ENCODE data around the gene SLC26A1.

Gene SLC26A1

DNA sequence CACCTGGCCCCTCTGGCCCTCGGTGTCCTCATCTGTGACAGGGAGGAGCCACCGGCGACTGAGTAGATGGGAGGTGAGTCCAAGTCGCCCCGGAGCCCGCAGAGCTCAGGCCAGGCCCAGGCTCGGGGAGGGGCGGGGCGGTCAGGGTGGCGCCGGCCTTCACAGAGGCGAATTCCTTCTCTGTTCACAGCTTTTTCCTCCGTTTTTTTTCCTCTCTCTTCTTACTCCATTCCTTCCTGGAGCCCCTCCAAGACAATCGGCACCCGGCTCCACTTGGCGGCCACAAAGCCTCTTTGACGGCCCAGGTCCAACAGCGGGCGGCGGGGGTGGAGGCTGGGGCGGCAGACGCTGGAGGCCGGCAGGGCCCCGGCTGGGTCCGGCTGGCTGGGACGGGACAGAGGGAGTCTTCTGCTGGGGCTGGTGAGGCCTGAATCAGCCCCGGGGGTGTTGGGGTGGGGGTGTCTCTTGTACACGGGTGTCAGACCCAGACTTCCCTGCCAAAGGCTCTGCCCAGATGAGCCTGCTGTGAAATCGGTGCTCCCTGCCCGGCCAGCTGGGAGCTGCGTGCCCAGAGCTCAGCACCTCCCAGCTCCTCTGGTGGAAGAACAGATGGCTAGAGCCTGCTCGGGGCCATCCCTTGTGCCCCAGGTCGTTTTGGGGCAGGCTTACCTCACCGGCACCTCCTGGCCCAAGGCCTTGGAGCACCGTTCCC lies 40.8 kb upstream of the SLC26A1 start:
- no peak overlapping the region for H3K4me3 ChIP-seq (ENCODE audit: low read depth, low read length)
- TF ChIP-seq CTCF (IDR thresholded peaks at IDR 0.05; ENCODE audit: insufficient read depth, low read length, missing control alignments): no peak
- no peak for DNase-seq (ENCODE audit: low read depth, low spot score)
- ChIA-PET POLR2A (interaction anchor here (1.2 kb wide), 1 partner anchor 10 kb away, joined by 3 read pairs; no protein-coding TSS in a partner anchor), CTCF (no interaction called here)

DNA sequence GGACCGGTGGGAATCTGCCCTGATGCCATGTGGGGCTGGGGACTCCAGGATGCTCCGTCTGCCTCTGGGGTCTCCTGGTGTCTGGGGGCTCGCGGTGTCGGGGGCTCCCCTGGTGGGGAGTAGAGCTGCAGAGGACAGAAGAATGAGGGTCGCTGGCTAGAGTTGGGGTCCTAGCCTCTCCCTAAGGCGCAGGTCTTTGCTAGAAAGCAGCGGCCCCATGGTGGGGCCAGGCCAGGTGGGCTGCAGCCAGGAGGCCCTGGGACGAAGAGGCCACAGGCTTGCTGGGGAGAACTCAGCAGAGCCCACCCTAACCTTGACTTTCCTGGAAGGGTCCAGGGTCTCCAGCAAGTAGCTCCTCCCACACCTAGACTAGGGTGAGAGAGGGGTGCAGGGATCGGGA lies 39.7 kb upstream of the SLC26A1 start:
- ChIA-PET POLR2A (no interaction called here), CTCF (no interaction called here)
- DNase-seq (ENCODE audit: low read depth, low spot score): no peak
- TF ChIP-seq CTCF (IDR thresholded peaks at IDR 0.05; ENCODE audit: insufficient read depth, low read length, missing control alignments): no peak
- H3K4me3 ChIP-seq (ENCODE audit: low read depth, low read length): no peak overlapping the region

DNA sequence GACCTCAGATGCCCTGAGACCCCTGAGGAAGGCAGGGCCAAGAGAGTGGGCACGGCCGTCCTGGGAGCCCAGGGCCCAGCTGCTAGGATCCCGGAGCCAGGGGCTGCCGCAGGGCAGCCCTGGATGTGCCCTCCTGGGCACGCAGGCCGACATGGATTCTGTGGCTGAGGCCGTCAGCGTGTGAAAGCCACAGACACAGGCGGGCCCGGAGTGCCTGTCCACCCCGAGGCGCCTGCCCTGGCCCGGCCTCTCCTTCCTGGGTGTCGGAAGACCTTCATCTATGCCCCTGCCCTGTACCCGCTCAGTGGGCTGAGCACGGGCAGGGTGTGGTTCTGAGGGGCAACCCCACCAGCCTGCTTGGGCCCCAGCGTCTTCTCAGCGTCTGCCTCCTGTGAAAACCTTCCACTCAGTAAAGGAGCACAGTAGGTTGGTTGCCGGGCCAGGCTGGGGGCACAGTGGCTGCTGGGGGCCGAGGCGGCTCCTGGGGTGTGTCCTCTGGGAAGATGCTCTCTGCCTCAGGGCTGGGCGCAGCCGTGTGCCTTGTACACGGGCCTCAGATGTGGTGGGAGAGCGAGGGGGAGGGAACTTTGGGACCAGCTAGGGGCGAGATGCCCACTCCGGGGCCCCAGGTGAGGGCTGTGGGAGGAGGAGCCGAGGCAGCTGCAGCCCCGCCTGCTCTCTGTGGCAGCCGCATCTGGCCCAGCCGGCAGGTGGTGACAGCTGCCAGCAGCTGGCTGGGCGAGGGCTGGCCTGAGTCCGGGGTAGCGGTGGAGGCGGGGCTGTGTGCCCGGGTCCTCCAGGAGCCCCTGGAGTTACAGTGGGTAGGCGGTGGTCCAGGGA lies 39.0 kb upstream of the SLC26A1 start:
- CTCF ChIA-PET: no interaction called here
- peak; percentile 14 for TF ChIP-seq CTCF (IDR thresholded peaks at IDR 0.05; ENCODE audit: insufficient read depth, low read length, missing control alignments)
- H3K4me3 ChIP-seq (ENCODE audit: low read depth, low read length): no peak overlapping the region
- no peak for DNase-seq (ENCODE audit: low read depth, low spot score)
- POLR2A ChIA-PET: no interaction called here

DNA sequence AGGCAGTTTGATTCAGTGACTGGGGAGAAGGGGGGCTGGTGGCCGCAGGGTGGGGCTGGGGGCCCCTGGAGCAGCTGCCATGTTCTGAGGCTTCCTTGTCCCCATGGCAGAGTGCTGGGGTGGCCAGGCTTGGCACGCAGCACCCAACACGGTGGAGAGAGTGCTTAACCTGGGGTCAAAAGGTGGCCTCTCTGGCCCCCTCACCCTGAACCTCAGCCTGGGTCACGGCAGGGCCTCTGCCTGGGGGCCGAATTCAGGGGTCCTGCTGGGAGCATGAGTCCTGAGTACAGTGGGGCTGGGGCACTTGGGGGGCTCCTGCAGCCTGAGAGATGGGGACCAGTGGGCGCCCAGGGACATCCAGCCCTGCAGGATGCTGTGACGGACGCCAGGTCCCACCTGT lies 38.1 kb upstream of the SLC26A1 start:
- ChIA-PET CTCF (no interaction called here), POLR2A (no interaction called here)
- no peak overlapping the region for H3K4me3 ChIP-seq (ENCODE audit: low read depth, low read length)
- no peak for TF ChIP-seq CTCF (IDR thresholded peaks at IDR 0.05; ENCODE audit: insufficient read depth, low read length, missing control alignments)
- no peak for DNase-seq (ENCODE audit: low read depth, low spot score)

DNA sequence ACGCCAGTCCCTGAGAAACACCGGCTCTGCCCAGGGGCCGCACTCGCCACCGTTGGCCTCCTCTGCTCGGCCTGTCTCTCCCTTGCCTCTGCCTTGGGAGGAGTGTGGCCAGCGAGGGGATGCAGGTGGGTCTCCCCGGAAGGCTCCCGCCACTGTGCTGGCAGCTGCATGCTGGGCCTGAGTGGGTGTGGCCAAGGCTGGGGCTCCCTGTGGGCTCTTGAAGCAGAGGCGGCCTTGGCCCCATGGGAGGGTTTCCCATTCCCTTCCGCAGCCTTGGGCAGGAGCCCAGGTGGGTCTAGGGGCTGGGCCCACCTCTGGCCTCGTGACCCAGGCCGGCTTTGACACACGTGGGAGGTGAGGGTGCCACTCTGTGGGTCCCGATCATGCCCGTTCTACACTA lies 37.4 kb upstream of the SLC26A1 start:
- ChIA-PET POLR2A (no interaction called here), CTCF (no interaction called here)
- H3K4me3 ChIP-seq (ENCODE audit: low read depth, low read length): no peak overlapping the region
- TF ChIP-seq CTCF (IDR thresholded peaks at IDR 0.05; ENCODE audit: insufficient read depth, low read length, missing control alignments): no peak
- no peak for DNase-seq (ENCODE audit: low read depth, low spot score)

- no peak for DNase-seq (ENCODE audit: low read depth, low spot score)
- ChIA-PET POLR2A (no interaction called here), CTCF (no interaction called here)
- no peak for TF ChIP-seq CTCF (IDR thresholded peaks at IDR 0.05; ENCODE audit: insufficient read depth, low read length, missing control alignments)
- H3K4me3 ChIP-seq (ENCODE audit: low read depth, low read length): no peak overlapping the region
Measured at GRCh38 chr4:1030031-1030430, 36.8 kb upstream of the SLC26A1 start.
